Dendritic cell treated with granulocyte-macrophage colony-stimulating factor and Interleukin-4, amounts not matched to agents 40 ng/mL and 50 ng/mL, for 4 days (primary cell): Measurements from ENCODE around the gene YBX2.
"Not testable (repeated sequence)": the region's sequence is repeated elsewhere in the genome, so short reads cannot be mapped to it uniquely, and the experiment has no call there.

Experiments
- H3K27ac Mint-ChIP-seq: one replicate; pipeline ENCODE4 v1.8.0; 2022; ENCODE audit warnings: mild to moderate bottlenecking, mixed read lengths
- H3K27me3 Mint-ChIP-seq: one replicate; pipeline ENCODE4 v1.8.0; 2022; ENCODE audit warnings: mild to moderate bottlenecking, mixed read lengths
- H3K36me3 Mint-ChIP-seq: one replicate; pipeline ENCODE4 v1.8.0; 2022; ENCODE audit warnings: low read depth, mixed read lengths
- H3K4me1 Mint-ChIP-seq: one replicate; pipeline ENCODE4 v1.8.0; 2022; ENCODE audit warnings: low read depth, mixed read lengths
- H3K4me3 Mint-ChIP-seq: one replicate; pipeline ENCODE4 v1.8.0; 2022; ENCODE audit warnings: mild to moderate bottlenecking, moderate library complexity, mixed read lengths
- H3K9me3 Mint-ChIP-seq: one replicate; pipeline ENCODE4 v1.8.0; 2022; ENCODE audit warnings: mixed read lengths
- intact Hi-C: fragments of 100-400 bp; cut with micrococcal nuclease; formaldehyde crosslinking; loops from one replicate; pipeline ENCODE4 v1.15.0; 2022

YBX2 gene

GRCh38 chr17:7246779-7247178 is 47.7 kb downstream of the YBX2 start:
- intact Hi-C loops = no loop called here
- Mint-ChIP-seq H3K4me3 (no peak overlapping the region), H3K27me3 (no peaks in the 10 kb centered on the region), H3K36me3 (peaks cover 81% of the 10 kb centered on the region), H3K9me3 (no peaks in the 10 kb centered on the region), H3K27ac (no peak overlapping the region), H3K4me1 (peaks cover 57% of the 10 kb centered on the region)

GRCh38 chr17:7243838-7244237 is 50.6 kb downstream of the YBX2 start:
- Mint-ChIP-seq H3K4me1 (peaks cover 54% of the 10 kb centered on the region), H3K4me3 (peak overlapping the region; percentile 98), H3K36me3 (peaks cover 87% of the 10 kb centered on the region), H3K27ac (peak overlapping the region; percentile 98)
- not testable (repeated sequence) for H3K9me3 Mint-ChIP-seq, H3K27me3 Mint-ChIP-seq
- intact Hi-C loops = loop anchor here (5.0 kb wide), 1 partner anchor 38 kb away; the partner anchor contains the start of gene SLC2A4

GRCh38 chr17:7243453-7243729 is 51.0 kb downstream of the YBX2 start:
- Mint-ChIP-seq H3K4me3 (peak overlapping the region; percentile 98), H3K9me3 (no peaks in the 10 kb centered on the region), H3K36me3 (peaks cover 87% of the 10 kb centered on the region), H3K27me3 (no peaks in the 10 kb centered on the region), H3K27ac (peak overlapping the region; percentile 98), H3K4me1 (peaks cover 50% of the 10 kb centered on the region)
- intact Hi-C loops = loop anchor here (5.0 kb wide), 1 partner anchor 39 kb away; the partner anchor contains the start of gene SLC2A4

- intact Hi-C loops = loop anchor here (1.0 to 5.0 kb wide), 2 partner anchors 9 to 39 kb away; partner anchors contain the start of genes ELP5 and SLC2A4
- Mint-ChIP-seq H3K27ac (peak overlapping the region; percentile 98), H3K36me3 (peaks cover 90% of the 10 kb centered on the region), H3K4me3 (peak overlapping the region; percentile 98), H3K9me3 (no peaks in the 10 kb centered on the region), H3K4me1 (peaks cover 48% of the 10 kb centered on the region), H3K27me3 (no peaks in the 10 kb centered on the region)
Measured at GRCh38 chr17:7242717-7243452, 51.6 kb downstream of the YBX2 start.

- H3K27ac Mint-ChIP-seq = peak within 1 kb of the TSS; percentile 98
- H3K36me3 Mint-ChIP-seq = peaks cover 95% of the 10 kb centered on the region
- no peaks in the 10 kb centered on the region for H3K9me3 Mint-ChIP-seq
- peaks cover 54% of the 10 kb centered on the region for H3K4me1 Mint-ChIP-seq
- H3K4me3 Mint-ChIP-seq = peak within 1 kb of the TSS; percentile 98
- no peaks in the 10 kb centered on the region for H3K27me3 Mint-ChIP-seq
- intact Hi-C loops = loop anchor here (1.0 to 5.0 kb wide), 2 partner anchors 10 to 40 kb away; partner anchors contain the start of genes ELP5 and SLC2A4
Measured at GRCh38 chr17:7241783-7242716, 52.4 kb downstream of the YBX2 start, which contains the start of gene GABARAP. TSS of gene GABARAP (minus strand) at chr17:7242449. CDS start at chr17:7242330, 119 bp downstream.

GRCh38 chr17:7241090-7241733 is 53.2 kb downstream of the YBX2 start:
- Mint-ChIP-seq H3K4me3 (peak overlapping the region; percentile 98), H3K27ac (peak overlapping the region; percentile 98), H3K4me1 (peaks cover 54% of the 10 kb centered on the region), H3K9me3 (no peaks in the 10 kb centered on the region), H3K36me3 (peaks cover 95% of the 10 kb centered on the region), H3K27me3 (no peaks in the 10 kb centered on the region)
- intact Hi-C loops = loop anchor here (5.0 kb wide), 1 partner anchor 41 kb away; the partner anchor contains the start of gene SLC2A4

GRCh38 chr17:7240375-7240774 is 54.1 kb downstream of the YBX2 start:
- Mint-ChIP-seq H3K4me3 (peak overlapping the region; percentile 98), H3K27ac (peak overlapping the region; percentile 98), H3K4me1 (peaks cover 59% of the 10 kb centered on the region), H3K36me3 (peaks cover 96% of the 10 kb centered on the region), H3K27me3 (no peaks in the 10 kb centered on the region), H3K9me3 (no peaks in the 10 kb centered on the region)
- intact Hi-C loops = loop anchor here (5.0 kb wide), 1 partner anchor 42 kb away; the partner anchor contains the start of gene SLC2A4

- Mint-ChIP-seq H3K27me3 (no peaks in the 10 kb centered on the region), H3K4me3 (peak within 1 kb of the TSS; percentile 98), H3K9me3 (no peaks in the 10 kb centered on the region), H3K27ac (peak within 1 kb of the TSS; percentile 98), H3K36me3 (peaks cover 98% of the 10 kb centered on the region), H3K4me1 (peaks cover 63% of the 10 kb centered on the region)
- intact Hi-C loops = loop anchor here (5.0 kb wide), 1 partner anchor 43 kb away; the partner anchor contains the start of gene SLC2A4
Measured at GRCh38 chr17:7239091-7240027, 55.1 kb downstream of the YBX2 start, which contains the start of gene PHF23. TSS of gene PHF23 (minus strand) at chr17:7239457. CDS start at chr17:7239279, 178 bp downstream.

- peak overlapping the region; percentile 98 for H3K4me3 Mint-ChIP-seq
- peaks cover 60% of the 10 kb centered on the region for H3K4me1 Mint-ChIP-seq
- peaks cover 98% of the 10 kb centered on the region for H3K36me3 Mint-ChIP-seq
- H3K27me3 Mint-ChIP-seq = no peaks in the 10 kb centered on the region
- no peaks in the 10 kb centered on the region for H3K9me3 Mint-ChIP-seq
- intact Hi-C loops = no loop called here
- H3K27ac Mint-ChIP-seq = peak overlapping the region; percentile 98
Measured at GRCh38 chr17:7238420-7239090, 55.9 kb downstream of the YBX2 start.
